HG02610 (cell line): ENCODE measurements around the gene RPP38.

Experiments
- ATAC-seq: cut with Tn5 transposase; IDR thresholded peaks from one replicate; pipeline ENCODE4 v1.9.1; 2021; ENCODE audit warnings: mild to moderate bottlenecking, moderate library complexity; ENCODE audit not compliant: unreplicated experiment

Gene RPP38

GRCh38 chr10:15149042-15149771 lies 52.1 kb downstream of the RPP38 start:
- no peak for ATAC-seq

- ATAC-seq = no peak
Observed at GRCh38 chr10:15150563-15150962, 53.4 kb downstream of the RPP38 start.

DNA sequence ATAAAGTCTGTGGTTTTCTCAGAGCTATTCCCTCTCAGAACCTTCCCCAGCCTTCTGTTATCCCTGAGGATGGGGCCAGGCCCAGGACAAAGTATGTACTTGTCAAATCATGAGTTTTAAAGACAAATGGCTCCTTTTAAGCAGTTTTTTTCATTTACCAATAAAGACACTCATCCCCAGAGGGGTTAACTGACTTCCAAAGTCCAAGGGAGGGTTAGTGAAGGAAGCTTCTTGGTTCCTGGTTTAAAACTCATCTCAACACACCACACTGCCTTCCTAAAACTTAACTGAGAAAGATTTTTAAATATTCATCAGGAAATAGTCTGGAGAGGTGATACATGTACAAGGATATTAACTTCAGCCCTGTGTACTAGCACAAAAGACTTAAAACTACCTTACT lies 55.4 kb downstream of the RPP38 start:
- ATAC-seq = no peak
